RWPE2 (cell line): ENCODE data around the gene PTPN14.
A peak's percentile ranks its signal among the peaks of the same experiment; 100 is the strongest.

Experiments used
- ATAC-seq: fragments of 200-7000 bp; cut with Tn5 transposase; 3 replicates; pipeline ENCODE4 v1.9.1; 2021; ENCODE audit warnings: low read depth
- DNase-seq: peaks from one replicate; pipeline ENCODE4 v3.0.0-alpha.2; 2020; ENCODE audit warnings: low spot score
- H3K27ac ChIP-seq: fragments of 450-650 bp; 2 replicates; pipeline ENCODE4 v1.5.1; 2017; ENCODE audit warnings: mild to moderate bottlenecking; ENCODE audit not compliant: poor library complexity, severe bottlenecking
- H3K27me3 ChIP-seq: fragments of 250-450 bp; sonication (Bioruptor Pico); 2 replicates; pipeline ENCODE4 v1.5.1; 2021; ENCODE audit warnings: mild to moderate bottlenecking, moderate library complexity; ENCODE audit not compliant: insufficient read depth, poor library complexity, severe bottlenecking
- H3K36me3 ChIP-seq: fragments of 250-450 bp; sonication (Bioruptor Pico); 2 replicates; pipeline ENCODE4 v1.5.1; 2020; ENCODE audit warnings: low read depth, mild to moderate bottlenecking, moderate library complexity
- H3K4me1 ChIP-seq: fragments of 250-450 bp; sonication (Bioruptor Pico); 2 replicates; pipeline ENCODE4 v1.5.1; 2021; ENCODE audit warnings: mild to moderate bottlenecking, moderate library complexity; ENCODE audit not compliant: insufficient read depth, poor library complexity, severe bottlenecking
- H3K4me3 ChIP-seq: fragments of 250-450 bp; sonication (Bioruptor Pico); 2 replicates; pipeline ENCODE4 v1.5.1; 2021; ENCODE audit warnings: mild to moderate bottlenecking, moderate library complexity; ENCODE audit not compliant: severe bottlenecking
- H3K9me3 ChIP-seq: fragments of 250-450 bp; sonication (Bioruptor Pico); 2 replicates; pipeline ENCODE4 v1.5.1; 2021; ENCODE audit warnings: mild to moderate bottlenecking, moderate library complexity; ENCODE audit not compliant: severe bottlenecking
- TF ChIP-seq, protein P1 (sequence below): fragments of 450-650 bp; IDR thresholded peaks from one replicate; pipeline ENCODE4 v1.5.1; 2017; ENCODE audit warnings: mild to moderate bottlenecking, moderate library complexity; ENCODE audit not compliant: poor library complexity, severe bottlenecking

PTPN14 gene

GRCh38 chr1:214338212-214338611 is 213.2 kb downstream of the PTPN14 start:
- ATAC-seq = no peak
- Histone ChIP-seq H3K27me3 (no peaks in the 10 kb centered on the region), H3K4me3 (no peak overlapping the region), H3K36me3 (no peaks in the 10 kb centered on the region; the same call in 1 of the 2 replicates), H3K9me3 (no peaks in the 10 kb centered on the region), H3K27ac (no peak overlapping the region), H3K4me1 (no peaks in the 10 kb centered on the region)
- no peak for DNase-seq
- TF ChIP-seq, protein P1, sequence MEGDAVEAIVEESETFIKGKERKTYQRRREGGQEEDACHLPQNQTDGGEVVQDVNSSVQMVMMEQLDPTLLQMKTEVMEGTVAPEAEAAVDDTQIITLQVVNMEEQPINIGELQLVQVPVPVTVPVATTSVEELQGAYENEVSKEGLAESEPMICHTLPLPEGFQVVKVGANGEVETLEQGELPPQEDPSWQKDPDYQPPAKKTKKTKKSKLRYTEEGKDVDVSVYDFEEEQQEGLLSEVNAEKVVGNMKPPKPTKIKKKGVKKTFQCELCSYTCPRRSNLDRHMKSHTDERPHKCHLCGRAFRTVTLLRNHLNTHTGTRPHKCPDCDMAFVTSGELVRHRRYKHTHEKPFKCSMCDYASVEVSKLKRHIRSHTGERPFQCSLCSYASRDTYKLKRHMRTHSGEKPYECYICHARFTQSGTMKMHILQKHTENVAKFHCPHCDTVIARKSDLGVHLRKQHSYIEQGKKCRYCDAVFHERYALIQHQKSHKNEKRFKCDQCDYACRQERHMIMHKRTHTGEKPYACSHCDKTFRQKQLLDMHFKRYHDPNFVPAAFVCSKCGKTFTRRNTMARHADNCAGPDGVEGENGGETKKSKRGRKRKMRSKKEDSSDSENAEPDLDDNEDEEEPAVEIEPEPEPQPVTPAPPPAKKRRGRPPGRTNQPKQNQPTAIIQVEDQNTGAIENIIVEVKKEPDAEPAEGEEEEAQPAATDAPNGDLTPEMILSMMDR = no peak

- no peak overlapping the region for H3K27ac ChIP-seq
- no peak for ATAC-seq
These were observed 213.9 kb downstream of the PTPN14 start for GRCh38 chr1:214337511-214337910.

GRCh38 chr1:214337015-214337414 is 214.4 kb downstream of the PTPN14 start:
- Histone ChIP-seq H3K4me1 (no peaks in the 10 kb centered on the region), H3K9me3 (no peaks in the 10 kb centered on the region), H3K4me3 (no peak overlapping the region), H3K27me3 (no peaks in the 10 kb centered on the region), H3K36me3 (peaks cover 6% of the 10 kb centered on the region; the same call in 1 of the 2 replicates), H3K27ac (no peak overlapping the region)
- TF ChIP-seq, protein P1 = no peak
- DNase-seq (no peak), ATAC-seq (no peak)

More at GRCh38 chr1:214337511-214337910, 213.9 kb downstream of the PTPN14 start:
- Histone ChIP-seq H3K4me1 (no peaks in the 10 kb centered on the region), H3K9me3 (no peaks in the 10 kb centered on the region), H3K27me3 (no peaks in the 10 kb centered on the region), H3K4me3 (no peak overlapping the region), H3K36me3 (peaks cover under 1% of the 10 kb centered on the region; the same call in 1 of the 2 replicates)
- DNase-seq = no peak
- TF ChIP-seq, protein P1 = no peak

- no peak for ATAC-seq
- TF ChIP-seq, protein P1 = no peak
- Histone ChIP-seq H3K9me3 (no peaks in the 10 kb centered on the region), H3K4me3 (no peak overlapping the region), H3K4me1 (no peaks in the 10 kb centered on the region), H3K27me3 (no peaks in the 10 kb centered on the region), H3K36me3 (peaks cover 10% of the 10 kb centered on the region; the same call in 1 of the 2 replicates), H3K27ac (no peak overlapping the region)
- no peak for DNase-seq
These were observed 215.8 kb downstream of the PTPN14 start for GRCh38 chr1:214335567-214335966.

- H3K27me3 ChIP-seq = no peaks in the 10 kb centered on the region
- DNase-seq = no peak
- H3K9me3 ChIP-seq = no peaks in the 10 kb centered on the region
- no peak overlapping the region for H3K27ac ChIP-seq
- TF ChIP-seq, protein P1 = peak; percentile 64
- no peak overlapping the region for H3K4me3 ChIP-seq
- no peaks in the 10 kb centered on the region for H3K4me1 ChIP-seq
- peaks cover 15% of the 10 kb centered on the region; the same call in 1 of the 2 replicates for H3K36me3 ChIP-seq
- ATAC-seq = peak; percentile 33; the same call in 1 of the 3 replicates
These were observed 218.2 kb downstream of the PTPN14 start for GRCh38 chr1:214332946-214333798.
